Pancreas (tissue), 10 donors: Measurements from ENCODE around the gene ANGPTL7. TPM values are rescaled to one million over a fixed set of nuclear protein-coding genes. Genes with fewer than 3 reads are reported as not detected.
"Not testable (repeated sequence)": the region's sequence is repeated elsewhere in the genome, so short reads cannot be mapped to it uniquely, and the experiment has no call there.

Source experiments
- ATAC-seq, 4 donors: fragments of 200-7000 bp; cut with Tn5 transposase; one replicate each; pipeline versions ENCODE4 v1.8.0 to v1.9.1; 2020; ENCODE audit warnings: mild to moderate bottlenecking in 4 of 4, moderate library complexity in 4 of 4
- DNase-seq, 6 donors: peaks; one replicate each; pipeline ENCODE4 v3.0.0-alpha.2; 2020
- FAIRE-seq: peaks from 2 replicates; lab custom pipeline; 2012; peaks lifted over from hg19 to GRCh38; lab: Jason Lieb, UNC
- H3K27ac ChIP-seq, 4 donors: fragments of 200-600 bp; sonication (generic); 1 replicate in 3 of 4; 2 replicates in 1 of 4; pipeline versions ENCODE4 v1.5.0 to v1.8.0; 2020
- H3K27me3 ChIP-seq, 4 donors: fragments of 200-600 bp; one replicate each; pipeline ENCODE4 v1.8.0; 2021
- H3K36me3 ChIP-seq, 3 donors: fragments of 200-600 bp; sonication (generic) in 1 of 3; one replicate each; pipeline versions ENCODE4 v1.5.0 to v1.8.0; 2020 to 2021
- H3K4me1 ChIP-seq, 3 donors: fragments of 200-600 bp; one replicate each; pipeline ENCODE4 v1.8.0; 2021
- H3K4me3 ChIP-seq, 4 donors: fragments of 200-600 bp; sonication (generic) in 2 of 4; one replicate each; pipeline versions ENCODE4 v1.5.0 to v1.8.0; 2020 to 2021
- H3K9me3 ChIP-seq, 4 donors: fragments of 200-600 bp; one replicate each; pipeline ENCODE4 v1.8.0; 2021
- CTCF ChIP-seq, 4 donors: fragments of 200-600 bp; sonication (generic) in 3 of 4; IDR thresholded peaks; one replicate each; pipeline versions ENCODE4 v1.5.0 to v1.8.0; 2021; ENCODE audit warnings: antibody characterized with exemption in 4 of 4
- WGBS, 2 donors: extraction: QIAGEN DNeasy Blood & Tissue Kit; methylation state at CpG; one replicate each; pipeline ENCODE4 v1.1.7; 2013; 5-methylcytosine and 5-hydroxymethylcytosine counted together
- intact Hi-C, 3 donors: fragments of 100-400 bp; cut with DNase I; formaldehyde crosslinking; loops; one replicate each; pipeline versions ENCODE4 v1.11.1 to v1.14.2; 2022
- polyA plus RNA-seq, 2 donors: library from polyadenylated mRNA; stranded (reverse); fragments of 200-250 nt; gene quantifications; one replicate each; pipeline ENCODE4 v1.2.3, GENCODE V29; 2013
- total RNA-seq, 6 donors: library from RNA; stranded (reverse); fragmentation: NEBNext Ultra II Directional in 4 of 6; extraction: Animal tissue kit (Norgen Biotek cat#: 25700) in 4 of 6; gene quantifications; one replicate each; pipeline versions ENCODE4 v1.2.1 to v1.2.4, GENCODE V29; 2021 to 2023
- donor health status: healthy with polysubstance abuse.
- donor health status: DM: no; HTN: no; CAD: no; lungs with moderate emphysema.
- donor health status: DM: no; HTN: no; CAD: no.
- donor health status: control.
- donor health status: control.
- donor health status: Bipolar disorder and iron deficiency.
- donor health status: DM: yes; HTN: yes; CAD: no.
- donor health status: DM: no; HTN: no; CAD: no.
- donor health status: DM: no; HTN: no; CAD: no.
- donor health status: DM: yes; HTN: yes; CAD: no.

Gene ANGPTL7
- total and polyA plus RNA-seq, 8 donors, result 0.09 to 0.63 (median 0.22) TPM; not detected in 2

- Histone ChIP-seq H3K4me3 (no peak overlapping the region), H3K9me3 (no peaks in the 10 kb centered on the region), H3K36me3 (no peaks in the 10 kb centered on the region), H3K27ac (no peak overlapping the region), H3K4me1 (peaks cover 0 to 3% (median 0%) of the 10 kb centered on the region in 3 donors), H3K27me3 (no peaks in the 10 kb centered on the region)
- ATAC-seq (no peak), FAIRE-seq (no peak), DNase-seq (no peak)
- WGBS, 2 donors, result 94 to 95% methylated on average over 11 of the region's 11 CpGs
- TF ChIP-seq CTCF (IDR thresholded peaks at IDR 0.05), result no peak
- intact Hi-C loops, result no loop called here
Measured at GRCh38 chr1:11176081-11176706, 13.0 kb upstream of the ANGPTL7 start.

DNA sequence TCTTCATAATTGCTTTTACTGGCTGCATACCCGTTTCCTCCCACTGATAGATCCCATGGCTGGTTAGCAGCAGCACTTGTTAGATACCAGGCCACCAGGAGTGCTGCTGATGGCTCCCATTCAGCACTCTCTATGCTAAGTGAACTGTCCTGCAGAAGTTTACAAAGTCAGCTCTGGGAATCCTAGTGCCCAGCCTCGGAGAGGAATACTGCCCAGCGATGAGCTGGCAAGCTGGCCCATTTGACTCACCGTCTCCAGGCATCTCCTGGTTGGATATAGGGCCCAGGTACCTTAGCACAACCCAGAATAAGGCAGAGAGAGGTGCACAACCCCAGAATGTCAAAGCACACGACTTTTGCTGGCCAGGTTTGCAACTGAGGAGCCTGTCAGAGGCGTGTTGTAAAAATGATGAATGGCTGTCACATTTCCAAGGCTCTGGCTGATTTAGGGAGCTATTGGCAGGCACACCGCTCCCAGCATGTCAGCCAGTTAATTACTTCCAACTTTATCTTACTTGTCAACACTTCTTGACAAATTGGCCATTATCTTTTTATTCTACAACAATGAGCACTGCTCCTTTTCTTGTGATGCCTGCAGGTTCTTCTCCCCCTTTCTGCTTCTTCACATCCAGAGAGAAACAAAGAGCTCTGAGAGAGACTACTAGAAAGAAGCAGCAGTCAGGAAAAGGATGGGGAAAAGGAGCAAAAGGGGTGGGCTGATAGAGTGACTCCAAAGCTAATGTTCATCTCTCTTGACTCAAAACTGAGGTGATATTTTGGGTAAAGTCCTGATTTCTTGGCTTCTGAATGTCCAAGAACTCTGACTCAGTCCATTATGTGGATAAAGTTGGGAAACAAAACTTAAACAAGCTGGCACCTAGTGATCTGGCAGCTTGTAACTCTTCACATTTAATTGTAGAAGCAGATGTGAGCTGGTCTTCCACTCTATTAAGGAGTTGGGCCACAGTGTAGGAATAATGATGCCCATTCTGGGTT lies 10.8 kb upstream of the ANGPTL7 start:
- DNase-seq (no peak), FAIRE-seq (no peak), ATAC-seq (peak in 1 of 4 donors; percentile 30)
- no peak overlapping the region for H3K27ac ChIP-seq
- H3K36me3 ChIP-seq, result peaks cover 0 to 2% (median 0%) of the 10 kb centered on the region in 3 donors
- WGBS, 2 donors, result 49 to 54% methylated on average over 7 of the region's 7 CpGs
- no peak overlapping the region for H3K4me3 ChIP-seq
- TF ChIP-seq CTCF (IDR thresholded peaks at IDR 0.05), result no peak
- intact Hi-C loops, result no loop called here
- H3K9me3 ChIP-seq, result no peaks in the 10 kb centered on the region
- H3K4me1 ChIP-seq, result peaks cover 0 to 3% (median 0%) of the 10 kb centered on the region in 3 donors
- H3K27me3 ChIP-seq, result no peaks in the 10 kb centered on the region

GRCh38 chr1:11179125-11179524 lies 10.0 kb upstream of the ANGPTL7 start:
- intact Hi-C loops, result no loop called here
- H3K36me3 ChIP-seq, result peaks cover 0 to 2% (median 0%) of the 10 kb centered on the region in 3 donors
- H3K9me3 ChIP-seq, result no peaks in the 10 kb centered on the region
- H3K4me3 ChIP-seq, result no peak overlapping the region
- DNase-seq (no peak), ATAC-seq (no peak), FAIRE-seq (no peak)
- H3K4me1 ChIP-seq, result peaks cover 0 to 3% (median 0%) of the 10 kb centered on the region in 3 donors
- H3K27ac ChIP-seq, result no peak overlapping the region
- TF ChIP-seq CTCF (IDR thresholded peaks at IDR 0.05), result no peak
- H3K27me3 ChIP-seq, result no peaks in the 10 kb centered on the region

DNA sequence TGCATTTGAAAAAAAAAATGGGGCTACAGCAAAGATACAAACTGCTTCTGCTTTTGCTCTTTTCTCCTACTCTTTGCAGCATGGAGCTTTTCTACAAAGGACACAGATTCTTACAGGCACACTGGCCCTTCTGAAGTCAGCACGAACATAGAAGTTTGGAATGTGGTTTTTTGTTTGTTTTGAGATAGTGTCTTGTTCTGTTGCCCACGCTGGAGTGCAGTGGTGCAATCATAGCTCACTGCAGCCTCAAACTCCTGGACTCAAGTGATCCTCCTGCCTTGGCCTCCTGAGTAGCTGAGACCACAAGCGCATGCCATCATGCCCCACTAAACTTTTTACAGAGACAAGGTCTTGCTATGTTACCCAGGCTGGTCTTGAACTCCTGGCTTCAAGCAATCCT lies 9.4 kb upstream of the ANGPTL7 start:
- FAIRE-seq, H3K4me1 ChIP-seq, intact Hi-C loops, H3K27me3 ChIP-seq, DNase-seq, H3K27ac ChIP-seq, H3K9me3 ChIP-seq, H3K36me3 ChIP-seq, H3K4me3 ChIP-seq: not testable (repeated sequence)
- 43 to 51% methylated on average over 3 of the region's 3 CpGs for WGBS, 2 donors
- peak in 1 of 4 donors; percentile 31 for ATAC-seq

GRCh38 chr1:11180342-11180744 lies 8.8 kb upstream of the ANGPTL7 start:
- Histone ChIP-seq H3K9me3 (no peaks in the 10 kb centered on the region), H3K4me1 (peaks cover 0 to 3% (median 0%) of the 10 kb centered on the region in 3 donors), H3K36me3 (peaks cover 0 to 2% (median 0%) of the 10 kb centered on the region in 3 donors), H3K27me3 (no peaks in the 10 kb centered on the region), H3K27ac (no peak overlapping the region), H3K4me3 (no peak overlapping the region)
- ATAC-seq (peak in 1 of 4 donors; percentile 14), DNase-seq (no peak), FAIRE-seq (no peak)
- no peak for TF ChIP-seq CTCF (IDR thresholded peaks at IDR 0.05)
- intact Hi-C loops, result no loop called here
